NT2/D1 (cell line): ENCODE measurements around the gene SORBS1.

Experiments used
- YY1 ChIP-seq: IDR thresholded peaks from 2 replicates; pipeline ENCODE4 v1.6.1; 2011; ENCODE audit not compliant: insufficient read length, insufficient read depth
- ZNF274 ChIP-seq: IDR thresholded peaks from 2 replicates; pipeline ENCODE4 v1.6.1; 2011; ENCODE audit warnings: mild to moderate bottlenecking, low read depth, low read length

DNA sequence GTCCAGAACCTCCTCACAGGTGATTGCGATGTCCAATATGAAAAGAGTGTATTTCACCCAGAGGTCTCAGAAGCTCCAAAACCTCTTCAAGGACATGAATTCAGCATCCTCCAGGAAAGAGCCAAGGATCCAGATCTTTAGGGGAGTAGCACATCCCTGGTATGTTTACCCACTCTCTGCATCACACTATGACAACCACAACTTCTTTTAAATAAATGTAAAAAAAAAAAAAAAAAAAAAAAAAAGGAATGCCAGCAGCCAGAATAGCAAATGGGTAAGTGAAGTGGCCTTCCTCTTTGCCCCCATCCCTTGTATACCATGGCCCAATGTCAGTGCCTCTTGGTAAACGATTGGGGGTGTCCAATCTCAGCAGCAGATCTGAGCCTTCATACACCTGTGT is 67.3 kb downstream of the SORBS1 start:
- TF ChIP-seq YY1 = no peak
- no peak for TF ChIP-seq ZNF274
